Ishikawa (cell line): ENCODE measurements around the gene EML4.

Source experiments
- CEBPB ChIP-seq: IDR thresholded peaks from 2 replicates; pipeline ENCODE4 v1.6.1; 2012
- EGR1 ChIP-seq: IDR thresholded peaks from 2 replicates; pipeline ENCODE4 v1.6.1; 2012
- EP300 ChIP-seq: IDR thresholded peaks from 2 replicates; pipeline ENCODE4 v1.6.1; 2012; ENCODE audit warnings: borderline replicate concordance
- NFIC ChIP-seq: IDR thresholded peaks from 2 replicates; pipeline ENCODE4 v1.6.1; 2012
- RAD21 ChIP-seq: IDR thresholded peaks from 2 replicates; pipeline ENCODE4 v1.6.1; 2012; ENCODE audit warnings: low read depth
- TCF12 ChIP-seq: IDR thresholded peaks from 2 replicates; pipeline ENCODE4 v1.6.1; 2012; ENCODE audit warnings: low read depth
- TEAD4 ChIP-seq: IDR thresholded peaks from 2 replicates; pipeline ENCODE4 v1.6.1; 2012
- YY1 ChIP-seq: IDR thresholded peaks from 2 replicates; pipeline ENCODE4 v1.6.1; 2012; ENCODE audit warnings: low read depth
- TF ChIP-seq, protein P1 (sequence below): IDR thresholded peaks from 2 replicates; pipeline ENCODE4 v1.6.1; 2012; ENCODE audit warnings: low read depth, mild to moderate bottlenecking
- TF ChIP-seq, protein P2 (sequence below): IDR thresholded peaks from 2 replicates; pipeline ENCODE4 v1.6.1; 2012

DNA sequence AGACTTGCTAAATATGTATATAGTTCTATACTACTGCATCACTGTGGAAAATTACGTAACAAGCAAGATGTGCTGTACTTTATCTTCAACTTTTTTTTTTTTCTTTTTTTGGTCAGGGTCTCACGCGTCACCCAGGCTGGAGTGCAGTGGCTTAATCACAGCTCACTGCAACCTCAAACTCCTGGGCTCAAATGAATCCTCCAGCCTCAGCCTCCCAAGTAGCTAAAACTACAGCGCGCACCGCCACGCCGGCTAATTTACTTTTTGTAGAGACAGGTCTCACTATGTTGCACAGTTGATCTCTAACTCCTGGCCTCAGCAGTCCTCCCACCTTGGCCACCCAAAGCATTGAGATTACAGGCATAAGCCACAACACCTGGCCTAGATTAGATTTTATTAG, 123.9 kb downstream of the EML4 start:
- TF ChIP-seq RAD21 (no peak), CEBPB (no peak), EP300 (no peak), YY1 (no peak), TEAD4 (no peak), NFIC (no peak), TCF12 (no peak), EGR1 (no peak)
- TF ChIP-seq, protein P1, sequence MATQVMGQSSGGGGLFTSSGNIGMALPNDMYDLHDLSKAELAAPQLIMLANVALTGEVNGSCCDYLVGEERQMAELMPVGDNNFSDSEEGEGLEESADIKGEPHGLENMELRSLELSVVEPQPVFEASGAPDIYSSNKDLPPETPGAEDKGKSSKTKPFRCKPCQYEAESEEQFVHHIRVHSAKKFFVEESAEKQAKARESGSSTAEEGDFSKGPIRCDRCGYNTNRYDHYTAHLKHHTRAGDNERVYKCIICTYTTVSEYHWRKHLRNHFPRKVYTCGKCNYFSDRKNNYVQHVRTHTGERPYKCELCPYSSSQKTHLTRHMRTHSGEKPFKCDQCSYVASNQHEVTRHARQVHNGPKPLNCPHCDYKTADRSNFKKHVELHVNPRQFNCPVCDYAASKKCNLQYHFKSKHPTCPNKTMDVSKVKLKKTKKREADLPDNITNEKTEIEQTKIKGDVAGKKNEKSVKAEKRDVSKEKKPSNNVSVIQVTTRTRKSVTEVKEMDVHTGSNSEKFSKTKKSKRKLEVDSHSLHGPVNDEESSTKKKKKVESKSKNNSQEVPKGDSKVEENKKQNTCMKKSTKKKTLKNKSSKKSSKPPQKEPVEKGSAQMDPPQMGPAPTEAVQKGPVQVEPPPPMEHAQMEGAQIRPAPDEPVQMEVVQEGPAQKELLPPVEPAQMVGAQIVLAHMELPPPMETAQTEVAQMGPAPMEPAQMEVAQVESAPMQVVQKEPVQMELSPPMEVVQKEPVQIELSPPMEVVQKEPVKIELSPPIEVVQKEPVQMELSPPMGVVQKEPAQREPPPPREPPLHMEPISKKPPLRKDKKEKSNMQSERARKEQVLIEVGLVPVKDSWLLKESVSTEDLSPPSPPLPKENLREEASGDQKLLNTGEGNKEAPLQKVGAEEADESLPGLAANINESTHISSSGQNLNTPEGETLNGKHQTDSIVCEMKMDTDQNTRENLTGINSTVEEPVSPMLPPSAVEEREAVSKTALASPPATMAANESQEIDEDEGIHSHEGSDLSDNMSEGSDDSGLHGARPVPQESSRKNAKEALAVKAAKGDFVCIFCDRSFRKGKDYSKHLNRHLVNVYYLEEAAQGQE: no peak
- TF ChIP-seq, protein P2, sequence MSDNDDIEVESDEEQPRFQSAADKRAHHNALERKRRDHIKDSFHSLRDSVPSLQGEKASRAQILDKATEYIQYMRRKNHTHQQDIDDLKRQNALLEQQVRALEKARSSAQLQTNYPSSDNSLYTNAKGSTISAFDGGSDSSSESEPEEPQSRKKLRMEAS: no peak
